ENCODE data around the gene SLC36A4. TPM values are rescaled to one million over a fixed set of nuclear protein-coding genes. Genes with fewer than 3 reads are reported as not detected.

SLC36A4 gene
- total RNA-seq, 3 donors from 2014 or later: 8.3 to 20.1 (median 14.2) TPM

GRCh38 chr11:93208663-93209270 lies 11.0 kb upstream of the SLC36A4 start:
- no peak for ATAC-seq
- intact Hi-C loops (cut with DNase I, micrococcal nuclease): no loop called here

GRCh38 chr11:93199616-93200015 lies 1.8 kb upstream of the SLC36A4 start:
- intact Hi-C loops (cut with DNase I, micrococcal nuclease): no loop called here
- ATAC-seq (no peak), DNase-seq (no peak)
- Histone ChIP-seq H3K4me1 (ENCODE audit: low read depth) (no peaks in the 10 kb centered on the region), H3K4me3 (no peak overlapping the region), H3K36me3 (ENCODE audit: low read depth) (no peaks in the 10 kb centered on the region), H3K9me3 (no peaks in the 10 kb centered on the region)
- TF ChIP-seq CTCF (IDR thresholded peaks at IDR 0.05): no peak

More at GRCh38 chr11:93208663-93209270, 11.0 kb upstream of the SLC36A4 start:
- H3K4me1 ChIP-seq (ENCODE audit: low read depth): no peaks in the 10 kb centered on the region
- DNase-seq: no peak
- TF ChIP-seq CTCF (IDR thresholded peaks at IDR 0.05): no peak
- no peaks in the 10 kb centered on the region for H3K36me3 ChIP-seq (ENCODE audit: low read depth)
- no peaks in the 10 kb centered on the region for H3K9me3 ChIP-seq
- H3K4me3 ChIP-seq: no peak overlapping the region

- no peaks in the 10 kb centered on the region for H3K9me3 ChIP-seq
- peak overlapping the region; percentile 54 for H3K4me3 ChIP-seq
- no peak for TF ChIP-seq CTCF (IDR thresholded peaks at IDR 0.05)
- intact Hi-C loops (cut with DNase I, micrococcal nuclease): no loop called here
- DNase-seq: no peak
- H3K4me1 ChIP-seq (ENCODE audit: low read depth): no peaks in the 10 kb centered on the region
- no peak for ATAC-seq
- H3K36me3 ChIP-seq (ENCODE audit: low read depth): no peaks in the 10 kb centered on the region
Measured at GRCh38 chr11:93198215-93198845, 539 bp upstream of the SLC36A4 start.

- peak; percentile 12 for TF ChIP-seq CTCF (IDR thresholded peaks at IDR 0.05)
- ATAC-seq (peak; percentile 13), DNase-seq (no peak)
- Histone ChIP-seq H3K4me1 (ENCODE audit: low read depth) (no peaks in the 10 kb centered on the region), H3K4me3 (peak overlapping the region; percentile 54), H3K9me3 (no peaks in the 10 kb centered on the region), H3K36me3 (ENCODE audit: low read depth) (no peaks in the 10 kb centered on the region)
- intact Hi-C loops (cut with DNase I, micrococcal nuclease): no loop called here
Measured at GRCh38 chr11:93196816-93197379, 893 bp downstream of the SLC36A4 start.

GRCh38 chr11:93194673-93195291 lies 3.0 kb downstream of the SLC36A4 start:
- no peak for ATAC-seq
- no peaks in the 10 kb centered on the region for H3K36me3 ChIP-seq (ENCODE audit: low read depth)
- H3K4me1 ChIP-seq (ENCODE audit: low read depth): no peaks in the 10 kb centered on the region
- intact Hi-C loops (cut with DNase I, micrococcal nuclease): no loop called here
- no peak overlapping the region for H3K4me3 ChIP-seq
- no peaks in the 10 kb centered on the region for H3K9me3 ChIP-seq
- no peak for TF ChIP-seq CTCF (IDR thresholded peaks at IDR 0.05)
- DNase-seq: no peak

Measured in mucosa of descending colon (tissue), 3 donors.